ENCODE data around the gene MBNL2. TPM values are rescaled to one million over a fixed set of nuclear protein-coding genes. Genes with fewer than 3 reads are reported as not detected.

The MBNL2 gene
- total and polyA plus RNA-seq, 2 of the 4 experiments (the other 2 are of a cell fraction), result 26.9 to 103 TPM

DNA sequence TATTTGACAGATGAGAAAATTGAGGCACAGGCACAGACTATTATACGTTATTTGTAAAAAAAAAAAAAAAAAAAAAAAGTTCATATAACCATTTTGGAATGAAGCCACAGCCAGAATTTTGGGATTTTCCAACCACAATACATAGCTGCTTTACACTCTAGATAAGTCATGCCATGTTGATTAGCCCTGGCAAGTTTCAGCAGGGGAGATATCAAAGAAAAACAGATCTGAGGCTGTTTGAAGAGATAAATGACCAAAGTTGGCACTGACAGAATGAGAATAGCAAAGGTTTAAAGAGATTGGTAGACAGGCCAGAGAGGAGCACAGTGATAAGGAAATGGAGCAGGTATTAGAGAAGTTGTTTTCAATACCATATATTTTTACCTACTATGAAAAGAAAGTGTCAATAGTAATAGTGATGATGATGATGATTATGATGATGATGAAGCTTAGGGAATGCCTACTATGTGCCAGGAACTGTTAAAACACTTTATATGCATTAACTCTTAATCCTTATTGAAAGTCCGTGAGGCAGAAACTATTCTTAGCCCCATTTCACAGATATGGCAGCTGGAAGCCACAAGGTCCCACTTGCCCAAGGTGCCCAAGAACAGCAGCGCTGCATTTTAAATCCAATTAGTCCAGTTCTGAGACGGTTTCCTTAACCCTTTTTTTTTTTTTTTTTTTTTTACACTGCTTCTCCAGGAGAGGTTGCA lies 105.5 kb downstream of the MBNL2 start:
- peak overlapping the region; percentile 83 for H3K4ac ChIP-seq (ENCODE audit: low read depth, low read length)
- TF ChIP-seq, protein P1, sequence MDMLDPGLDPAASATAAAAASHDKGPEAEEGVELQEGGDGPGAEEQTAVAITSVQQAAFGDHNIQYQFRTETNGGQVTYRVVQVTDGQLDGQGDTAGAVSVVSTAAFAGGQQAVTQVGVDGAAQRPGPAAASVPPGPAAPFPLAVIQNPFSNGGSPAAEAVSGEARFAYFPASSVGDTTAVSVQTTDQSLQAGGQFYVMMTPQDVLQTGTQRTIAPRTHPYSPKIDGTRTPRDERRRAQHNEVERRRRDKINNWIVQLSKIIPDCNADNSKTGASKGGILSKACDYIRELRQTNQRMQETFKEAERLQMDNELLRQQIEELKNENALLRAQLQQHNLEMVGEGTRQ (IDR thresholded peaks at IDR 0.05; ENCODE audit: low read depth, low read length), result no peak
- TF ChIP-seq RFX5 (IDR thresholded peaks at IDR 0.05; ENCODE audit: low read depth, low read length) (no peak), SMC3 (IDR thresholded peaks at IDR 0.05; ENCODE audit: low read depth, low read length) (no peak), MAZ (IDR thresholded peaks at IDR 0.05; ENCODE audit: borderline replicate concordance, low read depth, low read length) (no peak), CEBPB (IDR thresholded peaks at IDR 0.05; ENCODE audit: low read depth, low read length) (no peak), BHLHE40 (IDR thresholded peaks at IDR 0.05; ENCODE audit: low read depth, low read length) (no peak)
- TF ChIP-seq, protein P2, sequence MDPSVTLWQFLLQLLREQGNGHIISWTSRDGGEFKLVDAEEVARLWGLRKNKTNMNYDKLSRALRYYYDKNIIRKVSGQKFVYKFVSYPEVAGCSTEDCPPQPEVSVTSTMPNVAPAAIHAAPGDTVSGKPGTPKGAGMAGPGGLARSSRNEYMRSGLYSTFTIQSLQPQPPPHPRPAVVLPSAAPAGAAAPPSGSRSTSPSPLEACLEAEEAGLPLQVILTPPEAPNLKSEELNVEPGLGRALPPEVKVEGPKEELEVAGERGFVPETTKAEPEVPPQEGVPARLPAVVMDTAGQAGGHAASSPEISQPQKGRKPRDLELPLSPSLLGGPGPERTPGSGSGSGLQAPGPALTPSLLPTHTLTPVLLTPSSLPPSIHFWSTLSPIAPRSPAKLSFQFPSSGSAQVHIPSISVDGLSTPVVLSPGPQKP (IDR thresholded peaks at IDR 0.05; ENCODE audit: borderline replicate concordance, low read depth, low read length), result no peak
- no peaks in the 10 kb centered on the region for H3K9me3 ChIP-seq (ENCODE audit: control insufficient read depth, insufficient read depth, low read length)
- no peak overlapping the region for H2AFZ ChIP-seq (replicated peaks; ENCODE audit: low read length, poor library complexity)
- peak overlapping the region; percentile 49; the same call in 1 of the 2 replicates for H3K56ac ChIP-seq (ENCODE audit: extremely low read depth, insufficient read depth, low read length)
- H3K18ac ChIP-seq (ENCODE audit: low read depth, low read length), result peak overlapping the region; percentile 85
- peak overlapping the region; percentile 67; the same call in 1 of the 2 replicates for H4K91ac ChIP-seq (ENCODE audit: insufficient read depth, low read depth, low read length)
- DNase-seq, result peak; percentile 16
- H2BK20ac ChIP-seq (ENCODE audit: low read depth, low read length), result peak overlapping the region; percentile 44
- H3K9ac ChIP-seq (ENCODE audit: low read depth, low read length), result peak overlapping the region; percentile 43; the same call in 1 of the 2 replicates
- ChIA-PET POLR2A (ENCODE audit: unreplicated experiment) (interaction anchor here (0.6 kb wide), 1 partner anchor 86 kb away, joined by 9 read pairs; no protein-coding TSS in a partner anchor), CTCF (no interaction called here)
- peak overlapping the region; percentile 86 for H3K4me2 ChIP-seq (ENCODE audit: low read depth, low read length)
- H2BK15ac ChIP-seq (ENCODE audit: low read depth, low read length), result peak overlapping the region; percentile 53; the same call in 1 of the 3 replicates
- no peaks in the 10 kb centered on the region; the same call in none of the 2 replicates for H3K36me3 ChIP-seq (ENCODE audit: control insufficient read depth, insufficient read depth, low read length)
- no peak overlapping the region for H2AK9ac ChIP-seq (replicated peaks; ENCODE audit: low read depth, low read length, poor library complexity)
- dilution Hi-C loops (cut with HindIII; ENCODE audit: low sequenced_read_pairs, unreplicated experiment), result no loop called here
- peaks cover 24% of the 10 kb centered on the region for H3K9me1 ChIP-seq (ENCODE audit: insufficient read depth, low read length)
- H4K20me1 ChIP-seq (ENCODE audit: insufficient read depth, low read length), result peaks cover 7% of the 10 kb centered on the region; the same call in 1 of the 2 replicates
- H3K4me3 ChIP-seq (ENCODE audit: insufficient read depth, low read depth, low read length), result no peak overlapping the region
- H2AK5ac ChIP-seq (ENCODE audit: low read depth, low read length), result peak overlapping the region; percentile 79; the same call in 1 of the 2 replicates
- H4K5ac ChIP-seq (ENCODE audit: low read depth, low read length), result peak overlapping the region; percentile 77
- in situ Hi-C loops (cut with MboI; ENCODE audit: low sequenced_read_pairs), result no loop called here
- H3K14ac ChIP-seq (replicated peaks; ENCODE audit: low read depth, low read length), result peak overlapping the region; percentile 62
- WGBS, 2 experiments (ENCODE audit: extremely low coverage in 2 of 2, insufficient read length in 1 of 2), result 100% methylated on average over 1 of the region's 4 CpGs; no CpG with 5 or more reads in 1 of the 2 experiments
- no peak for ATAC-seq (ENCODE audit: low read depth)
- H3K79me1 ChIP-seq (ENCODE audit: low read depth in 1 of 2, low read length in 2 of 2), result peaks cover 43 to 85% of the 10 kb centered on the region in 2 experiments
- H3K4me1 ChIP-seq (ENCODE audit: control insufficient read depth, insufficient read depth, low read length), result peaks cover 18% of the 10 kb centered on the region
- peak overlapping the region; percentile 63 for H2BK120ac ChIP-seq (ENCODE audit: low read depth, low read length)
- peak overlapping the region; percentile 92 for H3K27ac ChIP-seq (ENCODE audit: insufficient read depth, low read length)
- peak overlapping the region; percentile 57; the same call in 1 of the 2 replicates for H3K23ac ChIP-seq (ENCODE audit: low read depth, low read length)
- H3K27me3 ChIP-seq (ENCODE audit: control insufficient read depth, insufficient read depth, low read length), result no peaks in the 10 kb centered on the region
- BruUV-seq (replicated peaks), result no TSS peak
- intact Hi-C loops (cut with micrococcal nuclease), result loop anchor here (5.0 kb wide), 1 partner anchor 50 kb away; no protein-coding TSS in a partner anchor
- peak overlapping the region; percentile 54 to 64; a peak in 3 of 4 replicates for H4K8ac ChIP-seq (ENCODE audit: low read depth in 2 of 2, low read length in 2 of 2)
- H2BK5ac ChIP-seq (ENCODE audit: low read depth, low read length, poor library complexity, severe bottlenecking), result peak overlapping the region; percentile 86

Measured in IMR-90 (cell line).